Central memory CD8-positive, alpha-beta T cell (primary cell): ENCODE results near the gene DDR2.
"Not testable (repeated sequence)": the region's sequence is repeated elsewhere in the genome, so short reads cannot be mapped to it uniquely, and the experiment has no call there.

Experiments used
- ATAC-seq: fragments of 150-1000 bp; cut with Tn5 transposase; replicated peaks from 2 replicates; pipeline ENCODE4 v1.10.0; 2022; ENCODE audit warnings: mild to moderate bottlenecking, moderate FRiP score, moderate number of reproducible peaks; ENCODE audit not compliant: poor library complexity, severe bottlenecking; ENCODE audit errors: extremely low read depth
- DNase-seq, 2 donors: peaks; one replicate each; pipeline ENCODE4 v3.0.0; 2021; ENCODE audit warnings: low spot score in 2 of 2
- H3K27ac Mint-ChIP-seq: one replicate; pipeline ENCODE4 v1.8.0; 2022; ENCODE audit warnings: low read depth, mild to moderate bottlenecking, moderate library complexity, mixed read lengths
- H3K27me3 Mint-ChIP-seq: one replicate; pipeline ENCODE4 v1.8.0; 2022; ENCODE audit warnings: mixed read lengths
- H3K36me3 Mint-ChIP-seq: one replicate; pipeline ENCODE4 v1.8.0; 2022; ENCODE audit warnings: mild to moderate bottlenecking, moderate library complexity, mixed read lengths; ENCODE audit not compliant: insufficient read depth
- H3K4me1 Mint-ChIP-seq: one replicate; pipeline ENCODE4 v1.8.0; 2022; ENCODE audit warnings: mixed read lengths
- H3K4me3 Mint-ChIP-seq: one replicate; pipeline ENCODE4 v1.8.0; 2022; ENCODE audit warnings: mild to moderate bottlenecking, moderate library complexity, mixed read lengths
- H3K9me3 Mint-ChIP-seq: one replicate; pipeline ENCODE4 v1.8.0; 2022; ENCODE audit warnings: mixed read lengths

DDR2 gene

DNA sequence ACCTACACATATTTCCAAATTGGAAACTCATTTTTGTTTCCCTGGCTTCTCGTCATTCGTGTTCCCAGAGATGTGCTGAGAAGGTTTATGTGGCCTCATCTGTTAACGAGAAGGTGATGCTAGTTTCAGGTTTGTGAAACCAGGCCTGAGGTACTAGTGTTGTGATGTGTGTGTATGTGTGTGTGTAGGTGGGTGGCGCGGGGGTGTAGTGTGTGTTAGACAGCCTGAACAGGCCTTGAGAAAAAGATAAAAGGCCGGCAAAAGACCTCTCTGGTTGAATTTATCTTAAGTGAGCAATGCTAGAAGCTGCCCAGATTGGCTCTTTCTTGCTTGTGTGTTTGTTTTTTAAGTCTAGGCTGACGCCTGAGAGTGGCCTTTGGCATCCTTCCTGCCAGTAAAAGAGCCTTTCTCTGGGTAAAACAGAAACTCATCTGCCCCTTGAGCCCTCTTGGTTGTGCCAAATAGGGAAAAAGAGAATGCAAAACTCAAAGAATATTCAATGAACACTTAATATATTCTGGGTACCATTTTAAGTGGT, 92.4 kb downstream of the DDR2 start:
- ATAC-seq (no peak), DNase-seq (no peak)
- no peaks in the 10 kb centered on the region for H3K36me3 Mint-ChIP-seq
- no peaks in the 10 kb centered on the region for H3K4me1 Mint-ChIP-seq
- no peak overlapping the region for H3K4me3 Mint-ChIP-seq
- H3K27ac Mint-ChIP-seq, result no peak overlapping the region
- H3K9me3 Mint-ChIP-seq, result no peaks in the 10 kb centered on the region
- no peaks in the 10 kb centered on the region for H3K27me3 Mint-ChIP-seq

DNA sequence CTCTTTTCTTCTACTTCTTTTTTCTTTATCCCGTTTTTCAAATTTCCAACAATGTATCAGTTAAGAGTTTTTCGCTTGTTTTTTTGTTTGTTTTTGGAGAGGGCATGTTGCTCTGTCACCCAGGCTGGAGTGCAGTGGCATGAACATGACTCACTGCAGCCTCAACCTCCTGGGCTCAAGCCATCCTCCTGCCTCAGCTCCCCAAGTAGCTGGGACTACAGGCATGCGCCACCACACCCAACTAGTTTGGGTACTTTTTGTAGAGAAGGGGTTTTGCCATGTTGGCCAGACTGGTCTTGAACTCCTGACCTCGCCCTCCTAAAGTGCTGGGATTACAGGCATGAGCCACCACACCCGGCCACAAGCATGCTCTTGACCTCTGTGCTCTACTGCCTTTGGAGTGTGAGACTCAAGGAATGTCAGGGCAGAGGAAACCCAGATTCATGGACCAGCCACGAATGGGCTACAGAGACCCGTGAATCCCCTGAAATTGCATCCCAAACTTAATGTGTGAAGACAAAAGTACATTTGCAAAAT, 93.1 kb downstream of the DDR2 start:
- H3K4me3 Mint-ChIP-seq, result no peak overlapping the region
- H3K27ac Mint-ChIP-seq, result no peak overlapping the region
- no peak for ATAC-seq
- no peaks in the 10 kb centered on the region for H3K9me3 Mint-ChIP-seq
- no peak for DNase-seq
- no peaks in the 10 kb centered on the region for H3K27me3 Mint-ChIP-seq
- no peaks in the 10 kb centered on the region for H3K4me1 Mint-ChIP-seq
- H3K36me3 Mint-ChIP-seq, result no peaks in the 10 kb centered on the region

GRCh38 chr1:162726555-162726954, 94.3 kb downstream of the DDR2 start:
- ATAC-seq (no peak), DNase-seq (no peak)
- no peak overlapping the region for H3K4me3 Mint-ChIP-seq
- no peaks in the 10 kb centered on the region for H3K36me3 Mint-ChIP-seq
- H3K27me3 Mint-ChIP-seq, result no peaks in the 10 kb centered on the region
- H3K9me3 Mint-ChIP-seq, result no peaks in the 10 kb centered on the region
- no peaks in the 10 kb centered on the region for H3K4me1 Mint-ChIP-seq
- no peak overlapping the region for H3K27ac Mint-ChIP-seq

- not testable (repeated sequence) for H3K4me1 Mint-ChIP-seq, ATAC-seq, H3K27ac Mint-ChIP-seq, DNase-seq, H3K9me3 Mint-ChIP-seq, H3K36me3 Mint-ChIP-seq, H3K27me3 Mint-ChIP-seq, H3K4me3 Mint-ChIP-seq
Observed at GRCh38 chr1:162727493-162727892, 95.2 kb downstream of the DDR2 start.

GRCh38 chr1:162728573-162728972, 96.3 kb downstream of the DDR2 start:
- Mint-ChIP-seq H3K9me3 (no peaks in the 10 kb centered on the region), H3K4me3 (no peak overlapping the region), H3K36me3 (no peaks in the 10 kb centered on the region), H3K27ac (no peak overlapping the region), H3K27me3 (no peaks in the 10 kb centered on the region), H3K4me1 (no peaks in the 10 kb centered on the region)
- no peak for ATAC-seq
- no peak for DNase-seq

DNA sequence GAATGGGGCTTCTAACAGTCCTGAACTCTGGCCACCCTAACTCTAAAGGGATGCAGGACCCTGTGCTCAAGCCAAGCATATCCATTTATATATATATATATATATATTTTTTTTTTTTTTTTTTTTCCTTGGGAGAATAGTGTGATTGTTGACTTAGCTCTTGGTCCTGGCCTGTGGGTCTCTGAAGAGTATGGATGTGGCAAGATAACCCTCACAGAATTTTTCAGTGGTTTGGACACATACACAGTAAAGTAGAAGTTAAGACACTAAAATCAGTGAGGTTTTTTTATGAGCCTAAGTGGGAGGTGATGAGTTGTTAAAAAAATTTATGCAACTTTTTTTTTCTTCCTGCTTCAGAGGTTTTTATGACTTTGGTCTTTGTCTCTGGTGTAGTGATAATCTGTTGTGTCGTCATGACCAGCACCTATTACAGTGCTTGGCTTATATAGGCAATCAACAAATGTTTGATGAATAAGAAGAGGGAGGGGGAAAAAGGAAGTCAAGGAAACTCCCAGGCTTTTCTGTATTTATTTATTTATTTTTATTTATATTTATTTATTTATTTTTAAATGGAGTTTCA, 97.0 kb downstream of the DDR2 start:
- H3K4me3 Mint-ChIP-seq, H3K9me3 Mint-ChIP-seq, H3K27me3 Mint-ChIP-seq, ATAC-seq, H3K36me3 Mint-ChIP-seq, DNase-seq, H3K4me1 Mint-ChIP-seq, H3K27ac Mint-ChIP-seq: not testable (repeated sequence)

- Mint-ChIP-seq H3K4me1 (no peaks in the 10 kb centered on the region), H3K9me3 (no peaks in the 10 kb centered on the region), H3K27ac (no peak overlapping the region), H3K4me3 (no peak overlapping the region), H3K27me3 (no peaks in the 10 kb centered on the region), H3K36me3 (no peaks in the 10 kb centered on the region)
- no peak for ATAC-seq
- DNase-seq, result no peak
Observed at GRCh38 chr1:162732094-162732493, 99.8 kb downstream of the DDR2 start.

DNA sequence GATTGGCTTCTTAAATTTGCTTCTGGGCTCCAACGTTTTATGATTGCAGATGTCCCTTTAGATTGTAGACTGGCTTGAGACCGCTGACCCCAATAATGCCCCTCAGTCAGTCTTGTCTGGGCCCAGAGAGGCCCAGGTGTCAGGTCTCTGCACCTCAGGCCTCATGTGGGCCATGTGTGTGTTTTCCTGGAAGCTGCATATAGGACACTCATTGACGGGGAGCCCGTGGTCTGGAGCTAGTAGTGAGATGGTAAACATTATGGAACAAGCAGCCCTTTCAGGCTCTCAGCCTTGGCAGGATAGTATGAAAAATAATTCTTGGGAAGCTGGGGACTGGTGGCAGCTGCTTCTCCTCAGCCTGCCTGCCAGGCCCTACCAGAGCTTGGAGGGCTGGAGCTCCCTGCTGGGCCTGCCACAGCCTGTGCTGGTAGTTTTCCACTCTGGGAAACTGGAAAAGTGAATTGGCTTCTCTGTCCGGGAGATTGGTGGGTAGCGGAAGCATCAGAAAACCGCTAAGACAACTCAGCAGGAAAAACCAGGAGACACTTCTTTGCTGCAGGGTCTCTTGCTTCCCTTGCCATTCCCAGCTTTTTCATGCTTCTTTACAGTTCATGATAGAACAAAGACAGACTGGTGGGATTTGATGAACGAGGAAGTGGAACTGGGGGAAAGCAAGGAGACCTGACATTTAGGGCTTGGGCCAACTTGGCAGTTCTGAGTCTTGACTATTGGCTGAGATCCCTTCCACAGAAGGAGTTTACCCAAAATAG, 100.5 kb downstream of the DDR2 start:
- Mint-ChIP-seq H3K27me3 (no peaks in the 10 kb centered on the region), H3K36me3 (no peaks in the 10 kb centered on the region), H3K27ac (no peak overlapping the region), H3K4me1 (no peaks in the 10 kb centered on the region), H3K9me3 (no peaks in the 10 kb centered on the region), H3K4me3 (no peak overlapping the region)
- ATAC-seq, result no peak
- DNase-seq, result no peak

GRCh38 chr1:162733336-162733590, 101.0 kb downstream of the DDR2 start:
- no peak for ATAC-seq
- no peaks in the 10 kb centered on the region for H3K27me3 Mint-ChIP-seq
- H3K36me3 Mint-ChIP-seq, result no peaks in the 10 kb centered on the region
- H3K27ac Mint-ChIP-seq, result no peak overlapping the region
- no peak overlapping the region for H3K4me3 Mint-ChIP-seq
- H3K4me1 Mint-ChIP-seq, result no peaks in the 10 kb centered on the region
- no peak for DNase-seq
- H3K9me3 Mint-ChIP-seq, result no peaks in the 10 kb centered on the region

GRCh38 chr1:162734047-162734446, 101.8 kb downstream of the DDR2 start:
- DNase-seq (no peak), ATAC-seq (no peak)
- Mint-ChIP-seq H3K9me3 (no peaks in the 10 kb centered on the region), H3K27ac (no peak overlapping the region), H3K27me3 (no peaks in the 10 kb centered on the region), H3K4me1 (no peaks in the 10 kb centered on the region), H3K36me3 (no peaks in the 10 kb centered on the region), H3K4me3 (no peak overlapping the region)

DNA sequence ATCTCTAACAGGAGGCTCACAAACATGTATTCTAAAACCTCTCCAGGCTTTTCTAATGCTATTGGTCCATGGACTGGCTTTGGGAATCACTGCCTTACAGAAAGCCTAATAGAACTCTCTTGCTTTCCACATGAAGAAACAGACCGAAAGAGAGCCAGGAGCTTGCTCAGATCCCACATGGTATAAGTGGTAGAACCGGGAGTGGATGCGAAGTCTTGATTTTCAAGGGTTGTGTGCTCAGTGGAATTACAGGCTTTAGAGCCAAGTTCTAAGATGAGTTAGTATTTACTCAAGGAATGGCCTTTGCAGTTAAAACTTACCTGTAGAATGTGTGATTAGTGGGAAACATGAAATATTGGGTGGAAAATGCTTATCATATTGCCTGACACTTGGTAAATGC, 103.9 kb downstream of the DDR2 start:
- no peaks in the 10 kb centered on the region for H3K9me3 Mint-ChIP-seq
- no peaks in the 10 kb centered on the region for H3K27me3 Mint-ChIP-seq
- H3K4me3 Mint-ChIP-seq, result no peak overlapping the region
- no peaks in the 10 kb centered on the region for H3K4me1 Mint-ChIP-seq
- ATAC-seq (no peak), DNase-seq (no peak)
- no peak overlapping the region for H3K27ac Mint-ChIP-seq
- no peaks in the 10 kb centered on the region for H3K36me3 Mint-ChIP-seq

- H3K27ac Mint-ChIP-seq, result no peak overlapping the region
- H3K36me3 Mint-ChIP-seq, result no peaks in the 10 kb centered on the region
- no peaks in the 10 kb centered on the region for H3K4me1 Mint-ChIP-seq
- H3K27me3 Mint-ChIP-seq, result no peaks in the 10 kb centered on the region
- DNase-seq (no peak), ATAC-seq (no peak)
- H3K4me3 Mint-ChIP-seq, result no peak overlapping the region
- H3K9me3 Mint-ChIP-seq, result no peaks in the 10 kb centered on the region
Observed at GRCh38 chr1:162736633-162737067, 104.4 kb downstream of the DDR2 start.

GRCh38 chr1:162740755-162741154, 108.5 kb downstream of the DDR2 start:
- no peaks in the 10 kb centered on the region for H3K9me3 Mint-ChIP-seq
- DNase-seq (no peak), ATAC-seq (no peak)
- H3K27me3 Mint-ChIP-seq, result no peaks in the 10 kb centered on the region
- H3K4me1 Mint-ChIP-seq, result no peaks in the 10 kb centered on the region
- no peak overlapping the region for H3K4me3 Mint-ChIP-seq
- H3K27ac Mint-ChIP-seq, result no peak overlapping the region
- H3K36me3 Mint-ChIP-seq, result no peaks in the 10 kb centered on the region
